Parathyroid adenoma (tissue), 2 donors: ENCODE measurements around the gene DYDC1.

Source experiments
- H2AFZ ChIP-seq: fragments of 300-600 bp; sonication (generic); one replicate; pipeline ENCODE4 v1.7.0; 2017; ENCODE audit warnings: antibody characterized with exemption, mild to moderate bottlenecking
- H3K27ac ChIP-seq: fragments of 300-600 bp; sonication (generic); one replicate; pipeline ENCODE4 v1.7.0; 2017
- H3K27me3 ChIP-seq: fragments of 300-600 bp; sonication (generic); one replicate; pipeline ENCODE4 v1.7.0; 2017; ENCODE audit warnings: low read length; ENCODE audit not compliant: control insufficient read depth, insufficient read depth
- H3K36me3 ChIP-seq: fragments of 300-600 bp; sonication (generic); one replicate; pipeline ENCODE4 v1.7.0; 2017; ENCODE audit warnings: low read length; ENCODE audit not compliant: control insufficient read depth, insufficient read depth
- H3K4me1 ChIP-seq: fragments of 300-600 bp; sonication (generic); one replicate; pipeline ENCODE4 v1.7.0; 2017; ENCODE audit warnings: control low read depth
- H3K4me2 ChIP-seq: fragments of 300-600 bp; sonication (generic); one replicate; pipeline ENCODE4 v1.7.0; 2017; ENCODE audit warnings: low read length
- H3K4me3 ChIP-seq: fragments of 300-600 bp; sonication (generic); one replicate; pipeline ENCODE4 v1.7.0; 2017; ENCODE audit warnings: low read depth, low read length
- H3K79me2 ChIP-seq: fragments of 300-600 bp; sonication (generic); one replicate; pipeline ENCODE4 v1.7.0; 2017; ENCODE audit warnings: control low read depth
- H3K9ac ChIP-seq: fragments of 300-600 bp; sonication (generic); one replicate; pipeline ENCODE4 v1.7.0; 2017; ENCODE audit warnings: mild to moderate bottlenecking
- H3K9me3 ChIP-seq: fragments of 300-600 bp; sonication (generic); one replicate; pipeline ENCODE4 v1.7.0; 2017; ENCODE audit warnings: low read length; ENCODE audit not compliant: control insufficient read depth
- CTCF ChIP-seq: fragments of 300-600 bp; sonication (generic); IDR thresholded peaks from one replicate; pipeline ENCODE4 v1.7.0; 2017; ENCODE audit warnings: antibody characterized with exemption, mild to moderate bottlenecking
- donor health status: primary hyperparathyroidism.

Gene DYDC1

GRCh38 chr10:80380185-80380584, 23.6 kb upstream of the DYDC1 start:
- H3K36me3 ChIP-seq: no peaks in the 10 kb centered on the region
- H3K4me2 ChIP-seq: no peak overlapping the region
- TF ChIP-seq CTCF: no peak
- H3K9me3 ChIP-seq: no peaks in the 10 kb centered on the region
- H3K27ac ChIP-seq: no peak overlapping the region
- no peaks in the 10 kb centered on the region for H3K27me3 ChIP-seq
- no peak overlapping the region for H2AFZ ChIP-seq
- H3K79me2 ChIP-seq: no peaks in the 10 kb centered on the region
- H3K4me1 ChIP-seq: no peaks in the 10 kb centered on the region
- H3K4me3 ChIP-seq: no peak overlapping the region
- no peak overlapping the region for H3K9ac ChIP-seq

- Histone ChIP-seq H2AFZ (no peak overlapping the region), H3K4me3 (no peak overlapping the region), H3K9ac (no peak overlapping the region), H3K4me2 (no peak overlapping the region), H3K4me1 (no peaks in the 10 kb centered on the region), H3K27me3 (no peaks in the 10 kb centered on the region), H3K9me3 (no peaks in the 10 kb centered on the region), H3K36me3 (no peaks in the 10 kb centered on the region), H3K79me2 (no peaks in the 10 kb centered on the region), H3K27ac (no peak overlapping the region)
- TF ChIP-seq CTCF: no peak
Observed at GRCh38 chr10:80379701-80380100, 23.1 kb upstream of the DYDC1 start.

- H3K9ac ChIP-seq: no peak overlapping the region
- H2AFZ ChIP-seq: no peak overlapping the region
- no peaks in the 10 kb centered on the region for H3K4me1 ChIP-seq
- H3K36me3 ChIP-seq: no peaks in the 10 kb centered on the region
- H3K4me2 ChIP-seq: no peak overlapping the region
- TF ChIP-seq CTCF: no peak
- H3K4me3 ChIP-seq: no peak overlapping the region
- H3K27me3 ChIP-seq: no peaks in the 10 kb centered on the region
- H3K9me3 ChIP-seq: no peaks in the 10 kb centered on the region
- no peaks in the 10 kb centered on the region for H3K79me2 ChIP-seq
- H3K27ac ChIP-seq: no peak overlapping the region
Observed at GRCh38 chr10:80373502-80373901, 16.9 kb upstream of the DYDC1 start.

- H2AFZ ChIP-seq: no peak overlapping the region
Observed at GRCh38 chr10:80372675-80373074, 16.1 kb upstream of the DYDC1 start.

More at GRCh38 chr10:80372675-80373074, 16.1 kb upstream of the DYDC1 start:
- Histone ChIP-seq H3K27me3 (no peaks in the 10 kb centered on the region), H3K36me3 (no peaks in the 10 kb centered on the region), H3K27ac (no peak overlapping the region), H3K4me3 (no peak overlapping the region), H3K79me2 (no peaks in the 10 kb centered on the region), H3K9me3 (no peaks in the 10 kb centered on the region), H3K4me2 (no peak overlapping the region), H3K4me1 (no peaks in the 10 kb centered on the region), H3K9ac (no peak overlapping the region)
- TF ChIP-seq CTCF: no peak
